ENCODE results near the gene RGS8. TPM values are rescaled to one million over a fixed set of nuclear protein-coding genes. Genes with fewer than 3 reads are reported as not detected.
A peak's percentile ranks its signal among the peaks of the same experiment; 100 is the strongest.
"Not testable (repeated sequence)": the region's sequence is repeated elsewhere in the genome, so short reads cannot be mapped to it uniquely, and the experiment has no call there.

The RGS8 gene
- total and polyA plus RNA-seq, 11 donors = 0.05 to 0.23 (median 0.11) TPM; not detected in 8

GRCh38 chr1:182699393-182700350 is 15.3 kb upstream of the RGS8 start:
- no peak for TF ChIP-seq POLR2A (IDR thresholded peaks at IDR 0.05)
- TF ChIP-seq CTCF (IDR thresholded peaks at IDR 0.05) = no peak
- H3K36me3 ChIP-seq = no peaks in the 10 kb centered on the region
- DNase-seq (peak; percentile 8 to 69 (median 38)), ATAC-seq (peak in 3 of 4 donors; percentile 39 to 50 (median 50))
- H3K4me3 ChIP-seq = no peak overlapping the region
- peaks cover 0 to 20% (median 8%) of the 10 kb centered on the region in 12 donors for H3K4me1 ChIP-seq
- H3K27me3 ChIP-seq = no peaks in the 10 kb centered on the region
- H3K9me3 ChIP-seq = no peaks in the 10 kb centered on the region
- intact Hi-C loops (cut with DNase I) = no loop called here
- peak overlapping the region in 2 of 12 donors; percentile 31 to 50 for H3K27ac ChIP-seq
- WGBS, 4 donors = 48 to 65% (median 52%) methylated on average over 15 to 27 of the region's 27 CpGs

- TF ChIP-seq CTCF (IDR thresholded peaks at IDR 0.05) (no peak), POLR2A (IDR thresholded peaks at IDR 0.05) (no peak)
- ATAC-seq = peak in 2 of 4 donors; percentile 39 to 49
- peak overlapping the region in 2 of 12 donors; percentile 6 to 23 for H3K27ac ChIP-seq
- no peaks in the 10 kb centered on the region for H3K9me3 ChIP-seq
- H3K4me3 ChIP-seq = no peak overlapping the region
- DNase-seq = no peak
- WGBS, 4 donors = 77 to 85% (median 80%) methylated on average over 5 of the region's 5 CpGs
- no peaks in the 10 kb centered on the region for H3K36me3 ChIP-seq
- no peaks in the 10 kb centered on the region for H3K27me3 ChIP-seq
- H3K4me1 ChIP-seq = peaks cover 0 to 20% (median 8%) of the 10 kb centered on the region in 12 donors
- intact Hi-C loops (cut with DNase I) = no loop called here
Observed at GRCh38 chr1:182698971-182699370, 14.6 kb upstream of the RGS8 start.

GRCh38 chr1:182693139-182693538 is 8.8 kb upstream of the RGS8 start:
- DNase-seq; H3K27ac ChIP-seq; H3K27me3 ChIP-seq; H3K36me3 ChIP-seq; ATAC-seq; intact Hi-C loops (cut with DNase I); H3K4me3 ChIP-seq: not testable (repeated sequence)
- Histone ChIP-seq H3K9me3 (peaks cover 0 to 15% (median 6%) of the 10 kb centered on the region in 12 donors), H3K4me1 (peaks cover 0 to 10% (median 0%) of the 10 kb centered on the region in 12 donors)

- DNase-seq = no peak
- no peaks in the 10 kb centered on the region for H3K36me3 ChIP-seq
- H3K4me1 ChIP-seq = no peaks in the 10 kb centered on the region
- H3K27me3 ChIP-seq = no peaks in the 10 kb centered on the region
- intact Hi-C loops (cut with DNase I) = no loop called here
- H3K27ac ChIP-seq = no peak overlapping the region
- ATAC-seq = no peak
- H3K9me3 ChIP-seq = peaks cover 0 to 15% (median 6%) of the 10 kb centered on the region in 12 donors
- TF ChIP-seq CTCF (IDR thresholded peaks at IDR 0.05) (no peak), POLR2A (IDR thresholded peaks at IDR 0.05) (no peak)
- H3K4me3 ChIP-seq = no peak overlapping the region
- 64 to 98% (median 93%) methylated on average over 1 of the region's 1 CpG for WGBS, 4 donors
Observed at GRCh38 chr1:182690886-182691443, 6.6 kb upstream of the RGS8 start.

All from heart left ventricle (tissue), 16 donors.